Sciatic nerve (tissue), 1 donor: ENCODE data around the gene LYVE1. TPM values are rescaled to one million over a fixed set of nuclear protein-coding genes. Genes with fewer than 3 reads are reported as not detected.

Experiments used
- total RNA-seq: library from RNA; stranded (reverse); fragmentation: NEBNext Ultra II Directional; extraction: Animal tissue kit (Norgen Biotek cat#: 25700); gene quantifications from one replicate; pipeline ENCODE4 v1.2.1, GENCODE V29; 2021
- donor health status: DM: no; HTN: no; CAD: no.

The LYVE1 gene
- total RNA-seq, 1 donor from 2014 or later = 48.4 TPM

Other genes starting within 250 kb of the LYVE1 start
- gene AMPD3, start 113.4 kb downstream of the LYVE1 start, total RNA-seq = 9.1 TPM
- 84.7 TPM for gene RNF141, start 27.5 kb downstream of the LYVE1 start, total RNA-seq
- gene IRAG1, start 125.1 kb upstream of the LYVE1 start, total RNA-seq = 9.6 TPM
- gene CTR9, start 182.6 kb upstream of the LYVE1 start, total RNA-seq = 31.9 TPM
- gene EIF4G2, start 240.3 kb upstream of the LYVE1 start, total RNA-seq = 567 TPM